ENCODE results near the gene ACTRT2.

ACTRT2 gene

DNA sequence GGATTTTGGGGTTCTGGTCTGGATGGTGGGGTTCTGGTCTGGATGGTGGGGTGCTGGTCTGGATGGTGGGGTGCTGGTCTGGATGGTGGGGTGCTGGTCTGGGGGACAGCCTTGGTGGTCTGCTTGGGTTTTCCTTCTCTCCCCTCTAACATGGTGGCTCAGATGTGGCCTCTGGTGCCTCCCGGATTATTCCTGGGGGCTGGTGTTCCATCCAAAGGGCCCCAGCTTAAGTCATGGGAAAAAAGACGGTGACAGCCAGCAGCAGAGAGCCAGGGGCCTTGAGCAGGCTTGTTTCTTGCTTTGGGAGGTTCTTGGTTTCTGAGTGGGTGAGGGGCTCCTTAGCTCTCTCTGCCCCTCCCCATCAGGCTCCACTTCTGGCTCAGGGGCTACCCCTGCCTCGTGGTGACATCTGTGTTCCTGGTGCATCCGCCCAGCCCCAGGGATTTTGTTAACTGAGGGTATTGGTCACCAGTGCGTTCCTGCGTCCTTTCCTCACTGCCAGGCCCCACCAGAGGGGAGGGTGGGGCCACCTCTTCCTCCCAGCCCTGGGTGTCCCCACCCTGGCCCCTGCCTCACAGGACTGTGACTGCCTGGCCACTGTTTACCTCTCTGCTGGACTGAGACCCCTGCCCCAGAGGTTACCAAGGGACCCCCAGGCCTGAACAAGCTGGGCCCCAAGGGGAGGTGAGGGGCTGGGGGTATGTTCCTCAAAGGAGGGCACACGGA lies 43.2 kb upstream of the ACTRT2 start:
- no peak overlapping the region for H3K4me3 ChIP-seq (ENCODE audit: severe bottlenecking)
- no peaks in the 10 kb centered on the region for H3K9me3 ChIP-seq (ENCODE audit: severe bottlenecking)
- no peaks in the 10 kb centered on the region for H3K27me3 ChIP-seq (ENCODE audit: insufficient read depth, poor library complexity, severe bottlenecking)
- TF ChIP-seq, protein P1, sequence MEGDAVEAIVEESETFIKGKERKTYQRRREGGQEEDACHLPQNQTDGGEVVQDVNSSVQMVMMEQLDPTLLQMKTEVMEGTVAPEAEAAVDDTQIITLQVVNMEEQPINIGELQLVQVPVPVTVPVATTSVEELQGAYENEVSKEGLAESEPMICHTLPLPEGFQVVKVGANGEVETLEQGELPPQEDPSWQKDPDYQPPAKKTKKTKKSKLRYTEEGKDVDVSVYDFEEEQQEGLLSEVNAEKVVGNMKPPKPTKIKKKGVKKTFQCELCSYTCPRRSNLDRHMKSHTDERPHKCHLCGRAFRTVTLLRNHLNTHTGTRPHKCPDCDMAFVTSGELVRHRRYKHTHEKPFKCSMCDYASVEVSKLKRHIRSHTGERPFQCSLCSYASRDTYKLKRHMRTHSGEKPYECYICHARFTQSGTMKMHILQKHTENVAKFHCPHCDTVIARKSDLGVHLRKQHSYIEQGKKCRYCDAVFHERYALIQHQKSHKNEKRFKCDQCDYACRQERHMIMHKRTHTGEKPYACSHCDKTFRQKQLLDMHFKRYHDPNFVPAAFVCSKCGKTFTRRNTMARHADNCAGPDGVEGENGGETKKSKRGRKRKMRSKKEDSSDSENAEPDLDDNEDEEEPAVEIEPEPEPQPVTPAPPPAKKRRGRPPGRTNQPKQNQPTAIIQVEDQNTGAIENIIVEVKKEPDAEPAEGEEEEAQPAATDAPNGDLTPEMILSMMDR (IDR thresholded peaks at IDR 0.05; ENCODE audit: poor library complexity, severe bottlenecking): no peak
- no peak for ATAC-seq (ENCODE audit: low read depth)
- H3K36me3 ChIP-seq (ENCODE audit: low read depth): no peaks in the 10 kb centered on the region
- H3K4me1 ChIP-seq (ENCODE audit: insufficient read depth, poor library complexity, severe bottlenecking): no peaks in the 10 kb centered on the region
- DNase-seq (ENCODE audit: low spot score): no peak
- no peak overlapping the region for H3K27ac ChIP-seq (ENCODE audit: poor library complexity, severe bottlenecking)

DNA sequence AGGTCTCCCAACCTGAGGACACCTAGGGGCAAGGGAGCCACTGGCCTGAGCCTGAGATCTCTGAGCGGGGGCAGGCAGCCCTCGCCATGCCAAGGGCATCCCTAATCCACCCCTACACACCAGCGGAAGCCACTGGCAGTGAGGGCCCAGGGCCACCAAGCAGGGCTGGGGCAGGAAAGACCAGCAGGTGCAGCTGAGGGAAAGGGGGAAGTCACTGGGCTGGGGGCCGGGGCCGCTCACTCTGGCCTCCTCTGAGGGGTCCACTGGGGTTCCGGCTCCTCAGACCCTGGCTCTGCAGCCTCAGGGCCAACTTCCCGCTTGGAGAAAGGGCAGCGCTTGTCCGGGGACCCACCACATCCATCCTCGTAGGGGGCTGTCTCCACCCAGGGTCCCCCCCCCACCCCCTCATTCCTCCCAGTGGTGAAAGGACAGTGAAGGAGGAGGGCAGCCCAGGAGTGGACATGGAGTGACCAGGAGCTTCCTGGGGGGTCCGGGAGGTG lies 42.5 kb upstream of the ACTRT2 start:
- Histone ChIP-seq H3K4me1 (ENCODE audit: insufficient read depth, poor library complexity, severe bottlenecking) (no peaks in the 10 kb centered on the region), H3K4me3 (ENCODE audit: severe bottlenecking) (no peak overlapping the region), H3K36me3 (ENCODE audit: low read depth) (no peaks in the 10 kb centered on the region), H3K27me3 (ENCODE audit: insufficient read depth, poor library complexity, severe bottlenecking) (no peaks in the 10 kb centered on the region), H3K9me3 (ENCODE audit: severe bottlenecking) (no peaks in the 10 kb centered on the region), H3K27ac (ENCODE audit: poor library complexity, severe bottlenecking) (no peak overlapping the region)
- TF ChIP-seq, protein P1 (IDR thresholded peaks at IDR 0.05; ENCODE audit: poor library complexity, severe bottlenecking): no peak
- DNase-seq (ENCODE audit: low spot score): no peak
- no peak for ATAC-seq (ENCODE audit: low read depth)

DNA sequence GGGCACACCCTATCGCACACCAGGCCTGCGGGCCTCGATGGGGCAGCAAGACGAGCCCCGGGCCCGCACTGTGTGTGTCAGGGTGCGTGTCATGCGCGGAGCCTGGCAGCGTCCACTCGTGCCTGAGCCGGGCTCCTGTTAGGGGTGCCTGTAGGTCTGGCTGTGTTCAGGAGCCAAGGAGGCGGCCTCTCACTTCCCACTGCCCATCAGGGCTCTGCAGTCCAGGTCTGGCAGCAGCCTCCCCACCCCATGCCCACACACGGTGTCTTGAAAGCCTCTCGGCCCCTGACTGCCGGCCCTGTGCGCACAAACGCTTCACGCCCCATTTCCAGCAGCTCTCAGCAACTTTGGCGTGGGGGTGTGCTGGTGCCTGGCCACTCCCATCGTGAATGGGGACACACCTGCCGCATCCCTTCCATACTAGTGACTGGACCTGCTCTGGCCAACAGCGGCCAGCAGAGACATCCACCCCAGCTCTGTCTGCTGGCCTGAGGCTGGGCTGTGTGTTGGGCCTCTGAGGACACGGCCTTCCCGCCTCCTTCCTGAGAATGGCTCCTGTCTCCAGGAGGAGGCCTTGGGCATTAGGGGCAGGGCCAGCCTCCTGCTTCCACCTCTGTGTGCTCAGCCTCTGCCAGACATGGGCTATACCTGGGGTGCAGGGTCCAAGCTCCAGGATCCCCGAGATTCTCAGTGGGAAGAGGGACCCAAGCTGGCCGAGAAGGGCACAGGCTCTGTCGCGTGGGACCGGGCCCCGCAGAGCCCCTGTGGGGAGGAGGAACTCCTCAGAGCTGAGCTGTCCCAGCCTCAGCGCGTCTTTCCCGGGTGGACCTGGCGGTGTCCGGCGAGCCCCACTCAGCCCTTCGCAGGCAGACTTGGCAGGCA lies 41.8 kb upstream of the ACTRT2 start:
- H3K27ac ChIP-seq (ENCODE audit: poor library complexity, severe bottlenecking): no peak overlapping the region
- no peaks in the 10 kb centered on the region for H3K9me3 ChIP-seq (ENCODE audit: severe bottlenecking)
- H3K36me3 ChIP-seq (ENCODE audit: low read depth): no peaks in the 10 kb centered on the region
- DNase-seq (ENCODE audit: low spot score) (peak; percentile 49), ATAC-seq (ENCODE audit: low read depth) (no peak)
- no peaks in the 10 kb centered on the region for H3K27me3 ChIP-seq (ENCODE audit: insufficient read depth, poor library complexity, severe bottlenecking)
- TF ChIP-seq, protein P1 (IDR thresholded peaks at IDR 0.05; ENCODE audit: poor library complexity, severe bottlenecking): no peak
- no peak overlapping the region for H3K4me3 ChIP-seq (ENCODE audit: severe bottlenecking)
- no peaks in the 10 kb centered on the region for H3K4me1 ChIP-seq (ENCODE audit: insufficient read depth, poor library complexity, severe bottlenecking)

DNA sequence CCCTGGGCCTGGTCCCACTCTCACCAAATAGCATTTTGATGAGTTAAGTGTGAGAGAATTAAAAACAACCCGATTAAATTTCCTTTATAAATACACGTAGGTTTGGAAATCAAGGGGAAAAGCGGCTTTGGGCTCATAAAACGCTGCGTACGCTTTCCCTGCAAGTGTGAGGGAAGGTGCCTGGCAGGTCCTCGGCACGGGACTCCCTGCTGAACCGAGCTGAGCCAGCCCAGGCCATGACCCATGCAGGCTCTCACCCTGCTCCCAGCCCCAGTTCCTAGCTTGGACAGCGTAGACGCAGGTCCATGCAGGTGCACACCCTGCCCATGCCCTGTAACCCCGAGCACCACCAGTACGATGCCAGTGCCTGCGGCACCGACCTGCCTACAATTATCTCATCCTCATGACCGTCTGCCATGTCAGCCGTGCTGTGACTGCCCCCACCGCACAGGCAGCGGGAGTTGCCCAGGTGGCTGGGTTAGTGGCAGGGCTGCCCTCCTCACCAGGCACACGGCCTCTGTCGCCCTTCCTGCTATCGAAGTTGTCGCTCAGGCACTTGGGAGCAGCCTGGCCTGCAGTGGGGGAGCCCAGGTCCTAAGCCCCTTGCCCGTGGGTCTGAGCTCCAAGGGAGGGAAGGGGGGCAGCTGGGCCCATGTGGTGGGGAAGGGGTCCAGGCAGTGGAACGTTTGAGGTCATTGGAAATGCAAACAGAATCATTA lies 41.0 kb upstream of the ACTRT2 start:
- ATAC-seq (ENCODE audit: low read depth): no peak
- TF ChIP-seq, protein P1 (IDR thresholded peaks at IDR 0.05; ENCODE audit: poor library complexity, severe bottlenecking): no peak
- no peaks in the 10 kb centered on the region for H3K27me3 ChIP-seq (ENCODE audit: insufficient read depth, poor library complexity, severe bottlenecking)
- H3K4me1 ChIP-seq (ENCODE audit: insufficient read depth, poor library complexity, severe bottlenecking): no peaks in the 10 kb centered on the region
- no peak overlapping the region for H3K27ac ChIP-seq (ENCODE audit: poor library complexity, severe bottlenecking)
- DNase-seq (ENCODE audit: low spot score): peak; percentile 55
- H3K9me3 ChIP-seq (ENCODE audit: severe bottlenecking): no peaks in the 10 kb centered on the region
- no peaks in the 10 kb centered on the region for H3K36me3 ChIP-seq (ENCODE audit: low read depth)
- no peak overlapping the region for H3K4me3 ChIP-seq (ENCODE audit: severe bottlenecking)
